Measurements from ENCODE around the gene MICB.

MICB gene

DNA sequence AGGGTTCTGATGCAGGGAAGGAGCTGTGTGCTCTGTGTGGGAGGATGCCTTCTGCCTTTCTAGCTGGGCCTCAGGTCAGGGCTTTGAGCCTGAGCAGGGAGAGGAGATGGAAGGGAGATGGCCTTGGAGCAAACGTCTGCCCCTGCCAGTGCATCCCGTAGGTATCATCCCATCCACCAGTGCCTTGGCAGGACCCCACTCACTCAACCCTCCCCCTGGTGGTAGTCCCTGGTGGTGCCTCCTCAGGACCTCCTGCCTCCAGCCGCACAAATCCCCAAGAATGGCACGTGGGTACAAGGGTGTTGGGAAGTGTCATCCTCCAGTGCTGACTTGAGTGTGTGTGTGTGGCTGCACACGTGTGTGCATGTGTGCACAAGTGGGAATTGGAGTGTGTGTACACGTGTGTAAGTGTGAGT lies 23.1 kb upstream of the MICB start:
- TF ChIP-seq RAD21 (IDR thresholded peaks at IDR 0.05; ENCODE audit: low read depth) (no peak), TAF1 (IDR thresholded peaks at IDR 0.05; ENCODE audit: low read depth) (no peak), YY1 (IDR thresholded peaks at IDR 0.05; ENCODE audit: low read depth) (no peak), EGR1 (IDR thresholded peaks at IDR 0.05) (no peak), NFIC (IDR thresholded peaks at IDR 0.05) (no peak), TCF12 (IDR thresholded peaks at IDR 0.05; ENCODE audit: low read depth) (no peak), ZBTB7A (IDR thresholded peaks at IDR 0.05; ENCODE audit: low read depth) (no peak)
- TF ChIP-seq, protein P1, sequence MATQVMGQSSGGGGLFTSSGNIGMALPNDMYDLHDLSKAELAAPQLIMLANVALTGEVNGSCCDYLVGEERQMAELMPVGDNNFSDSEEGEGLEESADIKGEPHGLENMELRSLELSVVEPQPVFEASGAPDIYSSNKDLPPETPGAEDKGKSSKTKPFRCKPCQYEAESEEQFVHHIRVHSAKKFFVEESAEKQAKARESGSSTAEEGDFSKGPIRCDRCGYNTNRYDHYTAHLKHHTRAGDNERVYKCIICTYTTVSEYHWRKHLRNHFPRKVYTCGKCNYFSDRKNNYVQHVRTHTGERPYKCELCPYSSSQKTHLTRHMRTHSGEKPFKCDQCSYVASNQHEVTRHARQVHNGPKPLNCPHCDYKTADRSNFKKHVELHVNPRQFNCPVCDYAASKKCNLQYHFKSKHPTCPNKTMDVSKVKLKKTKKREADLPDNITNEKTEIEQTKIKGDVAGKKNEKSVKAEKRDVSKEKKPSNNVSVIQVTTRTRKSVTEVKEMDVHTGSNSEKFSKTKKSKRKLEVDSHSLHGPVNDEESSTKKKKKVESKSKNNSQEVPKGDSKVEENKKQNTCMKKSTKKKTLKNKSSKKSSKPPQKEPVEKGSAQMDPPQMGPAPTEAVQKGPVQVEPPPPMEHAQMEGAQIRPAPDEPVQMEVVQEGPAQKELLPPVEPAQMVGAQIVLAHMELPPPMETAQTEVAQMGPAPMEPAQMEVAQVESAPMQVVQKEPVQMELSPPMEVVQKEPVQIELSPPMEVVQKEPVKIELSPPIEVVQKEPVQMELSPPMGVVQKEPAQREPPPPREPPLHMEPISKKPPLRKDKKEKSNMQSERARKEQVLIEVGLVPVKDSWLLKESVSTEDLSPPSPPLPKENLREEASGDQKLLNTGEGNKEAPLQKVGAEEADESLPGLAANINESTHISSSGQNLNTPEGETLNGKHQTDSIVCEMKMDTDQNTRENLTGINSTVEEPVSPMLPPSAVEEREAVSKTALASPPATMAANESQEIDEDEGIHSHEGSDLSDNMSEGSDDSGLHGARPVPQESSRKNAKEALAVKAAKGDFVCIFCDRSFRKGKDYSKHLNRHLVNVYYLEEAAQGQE (IDR thresholded peaks at IDR 0.05; ENCODE audit: low read depth) = no peak
- TF ChIP-seq, protein P2, sequence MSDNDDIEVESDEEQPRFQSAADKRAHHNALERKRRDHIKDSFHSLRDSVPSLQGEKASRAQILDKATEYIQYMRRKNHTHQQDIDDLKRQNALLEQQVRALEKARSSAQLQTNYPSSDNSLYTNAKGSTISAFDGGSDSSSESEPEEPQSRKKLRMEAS (IDR thresholded peaks at IDR 0.05) = no peak
- TF ChIP-seq, protein P3, sequence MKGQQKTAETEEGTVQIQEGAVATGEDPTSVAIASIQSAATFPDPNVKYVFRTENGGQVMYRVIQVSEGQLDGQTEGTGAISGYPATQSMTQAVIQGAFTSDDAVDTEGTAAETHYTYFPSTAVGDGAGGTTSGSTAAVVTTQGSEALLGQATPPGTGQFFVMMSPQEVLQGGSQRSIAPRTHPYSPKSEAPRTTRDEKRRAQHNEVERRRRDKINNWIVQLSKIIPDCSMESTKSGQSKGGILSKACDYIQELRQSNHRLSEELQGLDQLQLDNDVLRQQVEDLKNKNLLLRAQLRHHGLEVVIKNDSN (IDR thresholded peaks at IDR 0.05) = no peak

DNA sequence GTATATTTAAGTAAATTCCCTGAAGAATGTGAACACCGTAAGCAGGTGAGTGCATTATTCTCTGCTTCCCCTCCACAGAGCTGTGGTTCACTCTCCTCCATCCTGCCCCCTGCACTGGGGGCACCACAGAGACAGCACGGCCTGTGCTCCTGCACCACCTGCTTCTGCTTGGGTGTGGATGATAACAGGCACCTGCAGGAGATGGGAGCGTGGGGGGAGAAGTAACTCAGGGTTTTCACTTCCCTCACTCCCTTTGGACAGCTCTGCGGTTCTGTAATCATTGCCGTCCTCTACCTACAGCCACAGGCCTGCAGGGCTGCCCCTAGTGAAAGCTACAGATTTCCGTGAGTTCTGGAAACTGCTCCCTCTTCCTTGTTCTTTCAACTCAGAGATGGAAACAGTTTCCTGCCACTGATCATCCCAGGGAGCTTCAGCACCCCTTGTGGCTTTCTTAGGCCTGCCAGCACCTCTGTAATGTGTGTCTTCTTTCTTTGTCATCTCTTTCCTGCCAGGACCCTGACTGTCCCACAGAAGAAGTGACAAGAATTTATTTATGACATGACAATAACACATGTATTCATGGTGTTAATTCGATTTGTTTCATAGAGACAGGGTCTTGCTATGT lies 21.3 kb upstream of the MICB start:
- TF ChIP-seq EGR1 (IDR thresholded peaks at IDR 0.05) = no peak
- no peak for TF ChIP-seq CEBPB (IDR thresholded peaks at IDR 0.05)
- no peak for TF ChIP-seq YY1 (IDR thresholded peaks at IDR 0.05; ENCODE audit: low read depth)
- TF ChIP-seq FOXM1 (IDR thresholded peaks at IDR 0.05; ENCODE audit: borderline replicate concordance, low read depth) = no peak
- TF ChIP-seq EP300 (IDR thresholded peaks at IDR 0.05; ENCODE audit: borderline replicate concordance) = no peak
- no peak for TF ChIP-seq TEAD4 (IDR thresholded peaks at IDR 0.05)

DNA sequence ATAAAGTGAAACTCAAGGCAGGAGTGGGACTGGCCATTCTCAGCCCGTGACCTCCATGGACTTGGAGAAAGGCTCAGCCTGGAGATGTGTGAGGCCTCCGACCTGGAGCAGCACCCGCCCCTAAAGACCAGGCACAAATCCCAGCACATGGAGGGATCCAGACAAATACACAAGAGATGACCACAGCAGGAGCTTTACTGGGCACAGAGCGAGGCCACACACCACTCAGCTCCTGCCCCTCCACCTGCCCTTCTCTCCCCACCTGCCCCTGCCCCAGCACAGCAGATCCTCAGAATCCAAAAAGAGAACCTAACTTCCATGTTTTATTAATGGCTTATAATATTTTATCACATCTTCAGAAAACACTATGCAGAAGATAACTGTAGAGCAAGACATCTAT lies 20.4 kb upstream of the MICB start:
- no peak for TF ChIP-seq TAF1 (IDR thresholded peaks at IDR 0.05; ENCODE audit: low read depth)
- TF ChIP-seq, protein P2 (IDR thresholded peaks at IDR 0.05) = no peak
- no peak for TF ChIP-seq FOXM1 (IDR thresholded peaks at IDR 0.05; ENCODE audit: borderline replicate concordance, low read depth)
- TF ChIP-seq CEBPB (IDR thresholded peaks at IDR 0.05) = no peak
- no peak for TF ChIP-seq TCF12 (IDR thresholded peaks at IDR 0.05; ENCODE audit: low read depth)
- TF ChIP-seq YY1 (IDR thresholded peaks at IDR 0.05; ENCODE audit: low read depth) = no peak
- TF ChIP-seq, protein P1 (IDR thresholded peaks at IDR 0.05; ENCODE audit: low read depth) = no peak

DNA sequence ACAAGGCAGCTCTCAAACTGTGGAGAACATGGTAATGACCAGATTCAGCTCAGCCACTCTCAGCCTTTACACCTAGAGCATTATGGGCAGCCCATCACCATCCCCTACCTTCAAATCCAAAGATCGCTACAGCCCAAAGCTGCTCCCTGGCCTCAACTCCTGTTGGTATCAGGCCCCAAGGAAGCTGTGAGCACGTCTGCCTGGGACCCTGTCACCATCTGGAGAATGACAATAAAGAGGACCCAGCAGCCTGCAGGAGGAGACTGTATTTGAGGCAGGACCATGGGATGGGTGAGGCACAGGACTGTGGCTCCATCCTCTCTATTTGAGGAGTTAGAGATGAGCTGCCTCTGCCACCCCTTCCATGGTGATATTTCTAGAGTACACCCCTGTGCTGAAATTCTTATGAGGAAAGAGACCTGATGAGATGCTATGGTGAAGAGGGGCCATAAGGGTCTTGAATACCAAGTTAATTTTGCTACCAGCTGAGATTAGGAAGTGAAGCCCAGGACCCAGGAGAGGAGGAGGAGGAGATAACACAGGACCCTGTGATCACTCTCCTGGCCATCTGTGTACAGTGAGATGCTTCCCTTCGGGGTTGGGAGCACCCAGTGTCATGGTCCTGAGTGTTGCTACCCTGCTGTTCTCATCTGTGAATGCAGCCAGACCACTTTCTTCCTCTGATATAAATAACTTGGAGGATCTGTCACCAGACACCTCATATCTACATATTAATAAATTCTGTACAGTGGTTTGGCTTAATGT lies 19.6 kb upstream of the MICB start:
- TF ChIP-seq EGR1 (IDR thresholded peaks at IDR 0.05) (no peak), ZBTB7A (IDR thresholded peaks at IDR 0.05; ENCODE audit: low read depth) (no peak), TEAD4 (IDR thresholded peaks at IDR 0.05) (no peak)

DNA sequence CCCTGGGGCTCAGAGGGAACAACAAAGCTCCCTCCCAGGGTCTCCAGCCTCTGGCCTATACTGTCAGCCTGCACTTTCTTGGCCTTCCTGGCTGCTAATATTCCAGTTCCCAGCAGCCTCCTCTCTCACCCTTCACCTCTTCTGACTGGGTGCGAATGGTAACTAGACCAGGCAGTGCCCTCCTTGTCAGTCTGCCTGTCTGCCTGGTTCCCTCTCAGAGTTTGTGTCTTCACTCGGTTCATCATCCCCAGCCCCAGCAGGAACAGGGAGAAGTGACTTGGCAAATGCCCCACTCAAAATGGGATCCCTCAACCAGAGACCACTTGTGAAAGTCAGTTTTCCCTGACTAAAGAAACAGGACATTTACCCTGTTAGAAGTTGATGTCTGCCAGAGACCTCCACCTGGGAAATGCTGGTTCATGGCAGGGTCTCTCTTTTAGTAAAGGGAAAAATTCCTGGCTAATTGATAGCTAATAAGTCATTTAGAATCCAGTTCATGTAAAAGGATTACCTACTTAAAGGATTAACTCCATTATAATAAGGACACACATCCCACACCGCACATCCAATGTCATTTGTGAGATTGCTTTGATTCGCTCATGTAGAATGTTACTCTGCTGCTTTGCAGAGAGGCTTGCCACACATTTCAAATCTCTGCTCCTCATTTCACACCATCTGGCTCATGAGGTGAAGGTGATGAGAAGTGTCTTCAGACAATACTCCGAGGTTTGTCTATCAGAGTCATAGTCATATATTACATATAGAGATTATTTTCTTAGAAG lies 18.6 kb upstream of the MICB start:
- TF ChIP-seq TEAD4 (IDR thresholded peaks at IDR 0.05) (no peak), CREB1 (IDR thresholded peaks at IDR 0.05; ENCODE audit: low read depth) (no peak), RAD21 (IDR thresholded peaks at IDR 0.05; ENCODE audit: low read depth) (no peak), ZBTB7A (IDR thresholded peaks at IDR 0.05; ENCODE audit: low read depth) (no peak), CEBPB (IDR thresholded peaks at IDR 0.05) (no peak), TCF12 (IDR thresholded peaks at IDR 0.05; ENCODE audit: low read depth) (no peak), FOXM1 (IDR thresholded peaks at IDR 0.05; ENCODE audit: borderline replicate concordance, low read depth) (no peak), TAF1 (IDR thresholded peaks at IDR 0.05; ENCODE audit: low read depth) (no peak), EGR1 (IDR thresholded peaks at IDR 0.05) (no peak), NFIC (IDR thresholded peaks at IDR 0.05) (no peak), YY1 (IDR thresholded peaks at IDR 0.05; ENCODE audit: low read depth) (no peak), EP300 (IDR thresholded peaks at IDR 0.05; ENCODE audit: borderline replicate concordance) (no peak)
- TF ChIP-seq, protein P2 (IDR thresholded peaks at IDR 0.05) = no peak
- TF ChIP-seq, protein P1 (IDR thresholded peaks at IDR 0.05; ENCODE audit: low read depth) = no peak
- TF ChIP-seq, protein P3 (IDR thresholded peaks at IDR 0.05) = no peak

Data from Ishikawa (cell line).